Mononuclear cell (primary cell): Measurements from ENCODE around the gene KRT4. TPM values are rescaled to one million over a fixed set of nuclear protein-coding genes. Genes with fewer than 3 reads are reported as not detected.

Experiments used
- H3K27me3 ChIP-seq: 2 replicates; pipeline ENCODE4 v1.6.0; 2011; ENCODE audit warnings: low read length, control low read depth; ENCODE audit not compliant: insufficient read depth
- H3K4me1 ChIP-seq: 2 replicates; pipeline ENCODE4 v1.5.1; 2011; ENCODE audit warnings: mild to moderate bottlenecking, low read length, control low read depth; ENCODE audit not compliant: insufficient read depth
- H3K4me3 ChIP-seq: 2 replicates; pipeline ENCODE4 v1.5.1; 2011; ENCODE audit warnings: mild to moderate bottlenecking, low read length, moderate library complexity
- H3K9me3 ChIP-seq: 2 replicates; pipeline ENCODE4 v1.5.1; 2011; ENCODE audit warnings: low read depth, mild to moderate bottlenecking, control low read depth, low read length
- total RNA-seq: library from RNA; depleted of rRNA; stranded (reverse); fragments of >200 nt; gene quantifications from one replicate; pipeline ENCODE4 v1.2.3, GENCODE V29; 2012

KRT4 gene
- total RNA-seq, 1 donor = not detected

- Histone ChIP-seq H3K27me3 (no peaks in the 10 kb centered on the region), H3K4me1 (no peaks in the 10 kb centered on the region), H3K4me3 (no peak overlapping the region), H3K9me3 (no peaks in the 10 kb centered on the region)
These were observed 30.5 kb upstream of the KRT4 start for GRCh38 chr12:52844386-52844785.

GRCh38 chr12:52839436-52840105 lies 25.7 kb upstream of the KRT4 start:
- Histone ChIP-seq H3K4me1 (peaks cover 20% of the 10 kb centered on the region), H3K27me3 (no peaks in the 10 kb centered on the region), H3K9me3 (no peaks in the 10 kb centered on the region), H3K4me3 (no peak overlapping the region)

- no peaks in the 10 kb centered on the region for H3K27me3 ChIP-seq
- no peaks in the 10 kb centered on the region for H3K9me3 ChIP-seq
- H3K4me3 ChIP-seq = no peak overlapping the region
- H3K4me1 ChIP-seq = peaks cover 20% of the 10 kb centered on the region
These were observed 24.9 kb upstream of the KRT4 start for GRCh38 chr12:52838609-52839435.

GRCh38 chr12:52837781-52838608 lies 24.1 kb upstream of the KRT4 start:
- Histone ChIP-seq H3K9me3 (no peaks in the 10 kb centered on the region), H3K4me3 (no peak overlapping the region), H3K4me1 (peaks cover 20% of the 10 kb centered on the region), H3K27me3 (no peaks in the 10 kb centered on the region)

GRCh38 chr12:52837413-52837741 lies 23.5 kb upstream of the KRT4 start:
- Histone ChIP-seq H3K4me1 (peaks cover 20% of the 10 kb centered on the region), H3K9me3 (no peaks in the 10 kb centered on the region), H3K4me3 (no peak overlapping the region), H3K27me3 (no peaks in the 10 kb centered on the region)

GRCh38 chr12:52836491-52837412 lies 22.8 kb upstream of the KRT4 start:
- Histone ChIP-seq H3K4me1 (peaks cover 20% of the 10 kb centered on the region), H3K27me3 (no peaks in the 10 kb centered on the region)

GRCh38 chr12:52836042-52836466 lies 22.1 kb upstream of the KRT4 start:
- Histone ChIP-seq H3K4me1 (peaks cover 20% of the 10 kb centered on the region), H3K4me3 (no peak overlapping the region), H3K27me3 (no peaks in the 10 kb centered on the region), H3K9me3 (no peaks in the 10 kb centered on the region)

More at GRCh38 chr12:52836491-52837412, 22.8 kb upstream of the KRT4 start:
- Histone ChIP-seq H3K9me3 (no peaks in the 10 kb centered on the region), H3K4me3 (no peak overlapping the region)

GRCh38 chr12:52835271-52836041 lies 21.5 kb upstream of the KRT4 start:
- Histone ChIP-seq H3K27me3 (no peaks in the 10 kb centered on the region), H3K4me3 (no peak overlapping the region), H3K4me1 (peaks cover 20% of the 10 kb centered on the region), H3K9me3 (no peaks in the 10 kb centered on the region)

GRCh38 chr12:52834727-52835001 lies 20.7 kb upstream of the KRT4 start:
- no peaks in the 10 kb centered on the region for H3K27me3 ChIP-seq
- peaks cover 20% of the 10 kb centered on the region for H3K4me1 ChIP-seq
- no peak overlapping the region for H3K4me3 ChIP-seq

GRCh38 chr12:52833922-52834726 lies 20.2 kb upstream of the KRT4 start, which contains the start of gene KRT79:
KRT79 (minus strand) TSS chr12:52834311; CDS start chr12:52834260, 51 bp downstream.
- Histone ChIP-seq H3K4me1 (peaks cover 20% of the 10 kb centered on the region), H3K4me3 (no peak within 1 kb of the TSS), H3K27me3 (no peaks in the 10 kb centered on the region), H3K9me3 (no peaks in the 10 kb centered on the region)

More at GRCh38 chr12:52834727-52835001, 20.7 kb upstream of the KRT4 start:
- H3K9me3 ChIP-seq = no peaks in the 10 kb centered on the region

- Histone ChIP-seq H3K9me3 (no peaks in the 10 kb centered on the region), H3K4me1 (peaks cover 20% of the 10 kb centered on the region), H3K27me3 (no peaks in the 10 kb centered on the region), H3K4me3 (no peak overlapping the region)
These were observed 19.3 kb upstream of the KRT4 start for GRCh38 chr12:52832985-52833905.

- H3K4me3 ChIP-seq = no peak overlapping the region
- no peaks in the 10 kb centered on the region for H3K9me3 ChIP-seq
- H3K27me3 ChIP-seq = no peaks in the 10 kb centered on the region
- peaks cover 18% of the 10 kb centered on the region for H3K4me1 ChIP-seq
These were observed 18.5 kb upstream of the KRT4 start for GRCh38 chr12:52832451-52832850.
